A673 (cell line): Measurements from ENCODE around the gene TEX26.

Experiments used
- EZH2 ChIP-seq: fragments of 200-600 bp; sonication (generic); IDR thresholded peaks from 2 replicates; pipeline ENCODE4 v1.6.1; 2017; ENCODE audit warnings: borderline replicate concordance, low read depth, mild to moderate bottlenecking, mixed read lengths, antibody characterized with exemption, low read length; ENCODE audit not compliant: poor library complexity, severe bottlenecking
- TF ChIP-seq, protein P1 (sequence below): fragments of 300-800, 200-600 bp; sonication (generic); conservative IDR thresholded peaks from 2 replicates; pipeline ENCODE4 v1.5.1; 2017; ENCODE audit warnings: low read depth, mild to moderate bottlenecking, antibody characterized with exemption, low read length, moderate library complexity, mixed read lengths

DNA sequence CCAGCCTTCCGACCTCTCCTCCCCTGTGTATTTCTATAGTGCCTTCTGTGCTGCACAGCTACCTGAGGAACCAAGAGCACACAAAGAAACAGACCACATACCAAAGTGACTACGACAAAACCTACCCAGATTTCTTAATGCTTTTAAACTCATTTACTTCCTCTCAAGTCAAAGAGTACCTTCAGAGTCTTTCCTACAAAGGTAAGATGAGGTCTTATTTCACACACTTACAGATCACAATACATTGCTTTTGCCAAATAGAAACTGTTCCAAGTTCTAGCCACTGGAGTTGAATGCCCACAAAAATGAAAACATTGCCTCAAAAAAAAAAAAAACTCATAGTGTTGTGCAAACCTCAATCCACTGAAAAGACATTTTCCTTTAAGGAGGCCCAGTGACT is 36.4 kb downstream of the TEX26 start:
- no peak for TF ChIP-seq EZH2
- TF ChIP-seq, protein P1, sequence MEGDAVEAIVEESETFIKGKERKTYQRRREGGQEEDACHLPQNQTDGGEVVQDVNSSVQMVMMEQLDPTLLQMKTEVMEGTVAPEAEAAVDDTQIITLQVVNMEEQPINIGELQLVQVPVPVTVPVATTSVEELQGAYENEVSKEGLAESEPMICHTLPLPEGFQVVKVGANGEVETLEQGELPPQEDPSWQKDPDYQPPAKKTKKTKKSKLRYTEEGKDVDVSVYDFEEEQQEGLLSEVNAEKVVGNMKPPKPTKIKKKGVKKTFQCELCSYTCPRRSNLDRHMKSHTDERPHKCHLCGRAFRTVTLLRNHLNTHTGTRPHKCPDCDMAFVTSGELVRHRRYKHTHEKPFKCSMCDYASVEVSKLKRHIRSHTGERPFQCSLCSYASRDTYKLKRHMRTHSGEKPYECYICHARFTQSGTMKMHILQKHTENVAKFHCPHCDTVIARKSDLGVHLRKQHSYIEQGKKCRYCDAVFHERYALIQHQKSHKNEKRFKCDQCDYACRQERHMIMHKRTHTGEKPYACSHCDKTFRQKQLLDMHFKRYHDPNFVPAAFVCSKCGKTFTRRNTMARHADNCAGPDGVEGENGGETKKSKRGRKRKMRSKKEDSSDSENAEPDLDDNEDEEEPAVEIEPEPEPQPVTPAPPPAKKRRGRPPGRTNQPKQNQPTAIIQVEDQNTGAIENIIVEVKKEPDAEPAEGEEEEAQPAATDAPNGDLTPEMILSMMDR = no peak
